GM12872 (cell line): ENCODE measurements around the gene TRPM5.

Source experiments
- CTCF ChIP-seq: IDR thresholded peaks from 3 replicates; pipeline ENCODE4 v1.5.1; 2011; ENCODE audit warnings: low read depth, mild to moderate bottlenecking, low read length, moderate library complexity; ENCODE audit not compliant: insufficient read depth

TRPM5 gene

GRCh38 chr11:2399488-2400068 is 44.7 kb downstream of the TRPM5 start:
- TF ChIP-seq CTCF: no peak

GRCh38 chr11:2398664-2399355 is 45.5 kb downstream of the TRPM5 start:
- TF ChIP-seq CTCF: 0 out of 3 replicates have a peak, but pooled peaks have one; percentile 5

GRCh38 chr11:2397005-2397404 is 47.3 kb downstream of the TRPM5 start:
- no peak for TF ChIP-seq CTCF

- TF ChIP-seq CTCF: no peak
These were observed 47.8 kb downstream of the TRPM5 start for GRCh38 chr11:2396471-2396870.

GRCh38 chr11:2395856-2396255 is 48.5 kb downstream of the TRPM5 start:
- no peak for TF ChIP-seq CTCF

- no peak for TF ChIP-seq CTCF
These were observed 49.0 kb downstream of the TRPM5 start for GRCh38 chr11:2395211-2395730.

- no peak for TF ChIP-seq CTCF
These were observed 49.6 kb downstream of the TRPM5 start for GRCh38 chr11:2394818-2395105.
